OCI-LY1 (cell line): ENCODE measurements around the gene HDAC6.

Source experiments
- H2AFZ ChIP-seq: fragments of 200-600 bp; sonication (generic), shearing (Covaris generic); 2 replicates; pipeline ENCODE4 v1.6.0; 2014; ENCODE audit warnings: antibody characterized with exemption, mild to moderate bottlenecking, low read length
- H3F3A ChIP-seq: fragments of 200-600 bp; sonication (generic), shearing (Covaris generic); 2 replicates; pipeline ENCODE4 v1.6.0; 2014; ENCODE audit warnings: mild to moderate bottlenecking, antibody characterized with exemption, low read length, moderate library complexity; ENCODE audit not compliant: insufficient read depth
- H3K27ac ChIP-seq: fragments of 200-600 bp; sonication (generic); 2 replicates; pipeline ENCODE4 v1.5.1; 2014; ENCODE audit warnings: low read length, mixed run types, mild to moderate bottlenecking, low read depth; ENCODE audit not compliant: poor library complexity, severe bottlenecking
- H3K27me3 ChIP-seq: fragments of 200-600 bp; sonication (generic); 2 replicates; pipeline ENCODE4 v1.6.0; 2014; ENCODE audit warnings: antibody characterized with exemption, mild to moderate bottlenecking, low read length, moderate library complexity; ENCODE audit not compliant: insufficient read depth
- H3K36me3 ChIP-seq: fragments of 200-600 bp; sonication (generic); 2 replicates; pipeline ENCODE4 v1.6.1; 2014; ENCODE audit warnings: mild to moderate bottlenecking, antibody characterized with exemption, low read length, moderate library complexity, mixed read lengths; ENCODE audit not compliant: insufficient read depth
- H3K4me1 ChIP-seq: fragments of 200-600 bp; sonication (generic); 2 replicates; pipeline ENCODE4 v1.5.1; 2014; ENCODE audit warnings: mild to moderate bottlenecking, low read length, moderate library complexity; ENCODE audit not compliant: insufficient read depth, severe bottlenecking
- H3K4me2 ChIP-seq: fragments of 200-600 bp; sonication (generic), shearing (Covaris generic); 2 replicates; pipeline ENCODE4 v1.6.1; 2014; ENCODE audit warnings: low read length
- H3K4me3 ChIP-seq: fragments of 200-600 bp; sonication (generic); 2 replicates; pipeline ENCODE4 v1.5.1; 2014; ENCODE audit warnings: low read length, low read depth, mild to moderate bottlenecking, mixed read lengths; ENCODE audit not compliant: poor library complexity, severe bottlenecking
- H3K79me2 ChIP-seq: fragments of 200-600 bp; shearing (Covaris generic); 2 replicates; pipeline ENCODE4 v1.6.1; 2016; ENCODE audit warnings: mixed run types, low read length, mixed read lengths; ENCODE audit not compliant: insufficient read depth
- H3K9ac ChIP-seq: fragments of 200-600 bp; sonication (generic), shearing (Covaris generic); 2 replicates; pipeline ENCODE4 v1.6.1; 2014; ENCODE audit warnings: mild to moderate bottlenecking, low read length, mixed read lengths
- H3K9me2 ChIP-seq: fragments of 200-600 bp; sonication (generic), shearing (Covaris generic); 2 replicates; pipeline ENCODE4 v1.6.1; 2014; ENCODE audit warnings: low read depth, mild to moderate bottlenecking, low read length, mixed read lengths
- H3K9me3 ChIP-seq: fragments of 200-600 bp; shearing (Covaris generic); 2 replicates; pipeline ENCODE4 v1.6.1; 2014; ENCODE audit warnings: low read length, mixed read lengths
- H4K20me1 ChIP-seq: fragments of 200-600 bp; sonication (generic), shearing (Covaris generic); 2 replicates; pipeline ENCODE4 v1.6.0; 2016; ENCODE audit warnings: mild to moderate bottlenecking, low read length; ENCODE audit not compliant: insufficient read depth
- EZH2 ChIP-seq: fragments of 200-600 bp; sonication (generic), shearing (Covaris generic); IDR thresholded peaks from 2 replicates; pipeline ENCODE4 v1.8.0; 2017; ENCODE audit warnings: borderline replicate concordance, mixed run types, mild to moderate bottlenecking, antibody characterized with exemption, low read length, moderate library complexity, mixed read lengths
- TF ChIP-seq, protein P1 (sequence below): fragments of 200-600 bp; sonication (generic), shearing (Covaris generic); IDR thresholded peaks from 2 replicates; pipeline ENCODE4 v1.5.1; 2017; ENCODE audit warnings: mild to moderate bottlenecking, antibody characterized with exemption, low read length, moderate library complexity, mixed read lengths

HDAC6 gene

DNA sequence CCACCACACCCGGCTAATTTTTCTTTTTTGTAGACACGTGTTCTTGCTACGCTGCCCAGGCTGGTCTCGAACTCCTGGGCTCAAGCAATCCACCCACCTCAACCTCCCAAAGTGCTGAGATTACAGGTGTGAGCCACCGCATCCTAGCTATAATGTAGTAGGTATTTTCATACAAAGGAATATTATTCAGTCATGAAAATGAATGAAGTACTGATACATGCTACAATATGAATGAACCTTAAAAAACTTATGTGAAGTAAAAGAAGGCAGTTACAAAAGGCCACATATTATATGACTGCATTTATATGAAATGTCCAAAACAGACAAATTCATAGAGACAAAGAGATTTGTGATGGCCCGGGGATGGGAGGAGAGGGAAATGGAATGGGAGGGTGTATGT, 20.2 kb upstream of the HDAC6 start:
- Histone ChIP-seq H3K36me3 (no peaks in the 10 kb centered on the region), H2AFZ (no peak overlapping the region), H4K20me1 (no peaks in the 10 kb centered on the region), H3K9me3 (no peaks in the 10 kb centered on the region), H3K4me3 (no peak overlapping the region), H3K9ac (no peak overlapping the region), H3K9me2 (no peaks in the 10 kb centered on the region), H3F3A (no peaks in the 10 kb centered on the region), H3K27ac (no peak overlapping the region), H3K4me2 (no peak overlapping the region), H3K79me2 (no peaks in the 10 kb centered on the region), H3K27me3 (no peaks in the 10 kb centered on the region), H3K4me1 (no peaks in the 10 kb centered on the region)
- TF ChIP-seq, protein P1, sequence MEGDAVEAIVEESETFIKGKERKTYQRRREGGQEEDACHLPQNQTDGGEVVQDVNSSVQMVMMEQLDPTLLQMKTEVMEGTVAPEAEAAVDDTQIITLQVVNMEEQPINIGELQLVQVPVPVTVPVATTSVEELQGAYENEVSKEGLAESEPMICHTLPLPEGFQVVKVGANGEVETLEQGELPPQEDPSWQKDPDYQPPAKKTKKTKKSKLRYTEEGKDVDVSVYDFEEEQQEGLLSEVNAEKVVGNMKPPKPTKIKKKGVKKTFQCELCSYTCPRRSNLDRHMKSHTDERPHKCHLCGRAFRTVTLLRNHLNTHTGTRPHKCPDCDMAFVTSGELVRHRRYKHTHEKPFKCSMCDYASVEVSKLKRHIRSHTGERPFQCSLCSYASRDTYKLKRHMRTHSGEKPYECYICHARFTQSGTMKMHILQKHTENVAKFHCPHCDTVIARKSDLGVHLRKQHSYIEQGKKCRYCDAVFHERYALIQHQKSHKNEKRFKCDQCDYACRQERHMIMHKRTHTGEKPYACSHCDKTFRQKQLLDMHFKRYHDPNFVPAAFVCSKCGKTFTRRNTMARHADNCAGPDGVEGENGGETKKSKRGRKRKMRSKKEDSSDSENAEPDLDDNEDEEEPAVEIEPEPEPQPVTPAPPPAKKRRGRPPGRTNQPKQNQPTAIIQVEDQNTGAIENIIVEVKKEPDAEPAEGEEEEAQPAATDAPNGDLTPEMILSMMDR, result no peak
- no peak for TF ChIP-seq EZH2

DNA sequence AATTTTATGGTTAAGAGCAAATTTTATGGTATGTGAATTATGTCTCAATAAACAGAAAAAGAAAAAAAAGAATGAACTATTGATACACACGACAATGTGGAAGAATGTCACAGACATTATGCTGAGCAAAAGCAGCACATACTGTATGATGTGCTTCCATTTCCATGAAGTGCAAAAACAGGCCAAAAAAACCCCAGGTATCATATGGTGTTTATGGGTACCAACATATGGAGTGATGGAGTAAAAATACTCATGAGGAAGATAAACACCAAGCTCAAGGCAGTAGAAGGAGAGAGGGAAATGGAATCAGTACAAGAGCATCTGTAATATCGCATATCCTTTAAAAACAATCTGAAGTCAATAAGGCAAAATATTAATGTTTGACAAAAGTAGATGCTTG, 19.7 kb upstream of the HDAC6 start:
- H3F3A ChIP-seq, result no peaks in the 10 kb centered on the region
- H3K4me2 ChIP-seq, result no peak overlapping the region
- H3K9me3 ChIP-seq, result no peaks in the 10 kb centered on the region
- no peak overlapping the region for H3K4me3 ChIP-seq
- no peaks in the 10 kb centered on the region for H3K9me2 ChIP-seq
- no peaks in the 10 kb centered on the region for H3K27me3 ChIP-seq
- H3K27ac ChIP-seq, result no peak overlapping the region
- H3K4me1 ChIP-seq, result no peaks in the 10 kb centered on the region
- TF ChIP-seq EZH2, result no peak
- TF ChIP-seq, protein P1, result no peak
- no peaks in the 10 kb centered on the region for H4K20me1 ChIP-seq
- H3K79me2 ChIP-seq, result no peaks in the 10 kb centered on the region
- H3K36me3 ChIP-seq, result no peaks in the 10 kb centered on the region
- no peak overlapping the region for H2AFZ ChIP-seq
- H3K9ac ChIP-seq, result no peak overlapping the region

DNA sequence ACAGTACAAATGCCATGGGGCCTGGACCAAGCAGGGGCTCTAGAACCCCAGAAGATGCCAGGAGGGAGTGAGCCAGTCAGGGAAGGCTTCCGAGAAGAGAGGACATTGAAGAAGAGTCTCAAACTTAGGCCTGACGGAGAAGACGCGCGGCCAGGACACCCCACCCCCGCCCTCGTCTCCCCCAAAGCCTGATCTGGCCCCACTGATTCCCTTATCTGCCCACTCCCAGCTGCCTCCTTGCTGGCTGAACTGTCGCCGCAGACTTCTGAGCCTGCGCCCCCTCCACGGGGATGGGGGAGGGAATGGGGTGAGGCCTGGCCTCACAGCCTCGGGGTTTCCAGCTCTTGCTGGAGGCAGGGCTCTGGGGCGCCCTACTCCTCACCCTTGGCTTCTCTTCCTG, 19.1 kb upstream of the HDAC6 start:
- Histone ChIP-seq H4K20me1 (no peaks in the 10 kb centered on the region), H3K79me2 (no peaks in the 10 kb centered on the region), H3K4me1 (no peaks in the 10 kb centered on the region), H2AFZ (no peak overlapping the region), H3K9me2 (no peaks in the 10 kb centered on the region), H3K36me3 (no peaks in the 10 kb centered on the region), H3K27me3 (no peaks in the 10 kb centered on the region), H3K4me2 (no peak overlapping the region), H3F3A (no peaks in the 10 kb centered on the region), H3K4me3 (no peak overlapping the region), H3K9me3 (no peaks in the 10 kb centered on the region), H3K9ac (no peak overlapping the region), H3K27ac (no peak overlapping the region)
- TF ChIP-seq, protein P1, result no peak
